ENCODE measurements around the gene KCNQ2.

DNA sequence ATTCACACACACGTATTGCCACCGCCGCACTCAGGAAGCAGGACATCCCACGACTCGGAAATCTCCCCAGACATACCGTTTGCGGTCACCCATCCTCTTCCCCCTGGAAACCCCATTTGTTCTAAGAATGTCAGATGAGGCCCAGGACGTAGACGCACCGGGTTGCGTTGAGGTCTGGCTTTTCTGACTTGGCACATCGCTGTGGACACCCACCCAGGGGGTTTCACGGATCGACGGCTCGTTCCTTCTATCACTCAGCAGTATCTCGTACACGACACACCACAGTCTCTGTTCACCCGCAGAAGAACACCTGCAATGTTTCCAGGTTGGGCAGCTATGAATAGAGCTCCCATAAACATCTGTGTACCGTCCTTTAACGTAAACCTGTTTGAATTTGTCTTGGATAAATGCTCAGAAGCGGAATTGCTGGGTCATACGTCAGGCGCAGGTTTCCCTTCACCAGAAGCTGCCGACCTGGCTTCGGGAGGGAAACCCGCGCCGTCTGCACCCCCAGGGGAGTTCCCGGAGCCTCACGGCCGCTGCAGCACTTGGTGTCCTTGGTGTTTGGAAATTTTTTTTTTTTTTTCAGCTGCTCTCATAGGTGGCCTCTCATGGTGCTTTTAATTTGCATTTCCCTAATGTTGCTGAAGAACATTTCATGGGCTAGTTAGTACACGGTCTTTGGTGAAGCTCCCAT, 35.8 kb upstream of the KCNQ2 start:
- TF ChIP-seq YY1 (IDR thresholded peaks at IDR 0.05; ENCODE audit: insufficient read depth, insufficient read length) (no peak), SUZ12 (IDR thresholded peaks at IDR 0.05; ENCODE audit: extremely low read depth, insufficient read depth, insufficient read length) (no peak)

All from NT2/D1 (cell line).